Activated CD8-positive, alpha-beta memory T cell treated with anti-CD3 and anti-CD28 coated beads, Interleukin-2, amount 50 U/mL, for 24 hours (primary cell): ENCODE measurements around the gene SCAMP1.
"Not testable (repeated sequence)": the region's sequence is repeated elsewhere in the genome, so short reads cannot be mapped to it uniquely, and the experiment has no call there.

ENCODE experiments used
- DNase-seq: peaks from one replicate; pipeline ENCODE4 v3.0.0-alpha.2; 2020; ENCODE audit errors: extremely low read depth

SCAMP1 gene, protein sequence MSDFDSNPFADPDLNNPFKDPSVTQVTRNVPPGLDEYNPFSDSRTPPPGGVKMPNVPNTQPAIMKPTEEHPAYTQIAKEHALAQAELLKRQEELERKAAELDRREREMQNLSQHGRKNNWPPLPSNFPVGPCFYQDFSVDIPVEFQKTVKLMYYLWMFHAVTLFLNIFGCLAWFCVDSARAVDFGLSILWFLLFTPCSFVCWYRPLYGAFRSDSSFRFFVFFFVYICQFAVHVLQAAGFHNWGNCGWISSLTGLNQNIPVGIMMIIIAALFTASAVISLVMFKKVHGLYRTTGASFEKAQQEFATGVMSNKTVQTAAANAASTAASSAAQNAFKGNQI

DNA sequence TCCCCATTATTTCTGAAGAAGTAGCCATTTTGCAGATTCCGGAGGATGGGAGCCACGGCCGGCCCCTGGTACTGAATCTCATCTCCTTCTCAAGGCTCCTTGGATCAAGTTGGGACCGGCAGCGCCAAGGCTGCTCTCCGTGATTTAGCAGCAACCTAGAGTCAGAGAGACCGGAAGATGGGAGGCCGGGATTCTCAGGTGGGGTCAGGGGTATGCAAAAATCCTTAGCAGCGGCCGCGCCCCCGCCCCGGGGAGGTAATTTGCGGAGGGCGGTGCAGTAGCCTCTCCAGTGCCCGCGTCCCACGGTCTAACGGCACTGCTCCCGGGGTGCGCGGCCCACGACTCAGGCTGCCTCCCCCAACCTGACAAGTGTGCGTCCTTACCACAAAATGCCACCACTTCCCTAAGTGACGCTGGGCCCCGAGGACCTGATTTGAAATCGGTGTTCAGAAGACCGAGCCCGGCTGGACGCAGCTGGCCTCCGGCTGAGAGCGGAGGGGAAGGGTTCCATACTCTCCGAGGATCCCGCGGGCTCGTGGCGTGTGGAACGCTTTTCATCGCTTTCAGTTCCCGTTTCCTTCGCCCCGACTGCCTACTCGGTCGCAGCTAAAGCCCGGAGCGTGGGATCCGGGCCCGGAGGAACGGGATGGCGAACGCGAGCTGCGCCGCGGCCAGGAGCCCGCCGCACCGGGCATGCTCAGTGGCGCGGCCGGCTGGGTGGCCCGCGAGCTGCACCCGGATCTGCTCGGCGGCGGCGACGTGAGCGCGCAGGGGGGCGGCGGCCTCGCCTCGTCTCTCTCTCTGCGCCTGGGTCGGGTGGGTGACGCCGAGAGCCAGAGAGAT lies at the start of gene SCAMP1:
Gene SCAMP1, plus strand, starts transcription at position 787 of the 843 bp plus-strand sequence. Its CDS starts 55 bp downstream, at position 842.
- DNase-seq: peak; percentile 79

DNA sequence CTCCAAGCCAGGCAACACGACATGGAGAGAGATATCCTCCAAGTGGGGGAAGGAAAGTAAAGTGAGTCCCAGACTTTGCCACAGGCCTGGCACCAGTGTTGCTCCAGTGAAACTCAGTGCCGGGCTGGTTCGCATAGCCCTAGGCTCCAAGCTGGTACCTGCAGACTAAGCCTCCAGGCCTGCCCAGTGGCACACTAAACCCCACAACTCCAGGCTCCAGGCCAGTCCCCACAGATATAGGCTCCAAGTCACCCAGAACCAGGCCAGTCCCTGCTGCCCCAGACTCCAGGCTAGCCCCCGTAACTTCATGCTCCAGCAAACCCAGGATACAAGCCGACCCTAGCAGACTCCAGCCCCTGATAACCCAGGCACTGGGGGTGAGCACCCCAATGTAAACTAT lies 42.9 kb upstream of the SCAMP1 start:
- no peak for DNase-seq

DNA sequence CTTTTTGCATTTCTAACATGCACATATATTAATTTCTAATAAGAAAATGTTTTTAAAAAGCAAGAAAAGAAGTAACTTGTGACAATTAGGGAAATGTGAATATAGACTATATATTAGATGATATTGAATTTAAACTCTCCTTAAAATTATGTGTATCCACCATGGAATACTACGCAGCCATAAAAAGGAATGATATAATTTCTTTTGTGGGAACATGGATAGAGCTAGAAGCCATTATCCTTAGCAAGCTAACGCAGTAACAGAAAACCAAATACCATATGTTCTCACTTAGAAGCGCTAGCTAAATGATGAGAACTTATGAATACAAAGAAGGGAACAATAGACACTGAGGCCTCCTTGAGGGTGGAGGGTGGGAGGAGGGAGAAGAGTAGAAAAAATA lies 42.1 kb upstream of the SCAMP1 start:
- no peak for DNase-seq

DNA sequence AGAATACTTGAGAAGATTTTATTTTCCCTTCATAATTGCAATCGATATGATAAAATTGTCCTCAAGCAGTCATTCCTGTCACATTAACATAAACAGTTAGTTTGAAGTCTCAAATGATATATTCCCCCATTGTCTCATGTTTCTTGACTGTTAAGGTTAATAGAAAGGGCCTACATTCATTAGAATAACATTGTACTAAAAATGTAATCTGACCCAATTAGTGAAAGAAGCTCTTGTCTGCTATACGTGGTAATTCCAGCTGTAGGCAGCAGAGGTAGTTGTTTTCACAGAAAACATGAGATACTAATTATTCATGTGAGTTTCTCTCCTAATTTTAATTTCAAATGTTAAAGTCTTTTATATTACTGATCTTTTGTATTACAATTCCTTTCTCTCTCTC lies 40.0 kb upstream of the SCAMP1 start:
- DNase-seq: no peak

DNA sequence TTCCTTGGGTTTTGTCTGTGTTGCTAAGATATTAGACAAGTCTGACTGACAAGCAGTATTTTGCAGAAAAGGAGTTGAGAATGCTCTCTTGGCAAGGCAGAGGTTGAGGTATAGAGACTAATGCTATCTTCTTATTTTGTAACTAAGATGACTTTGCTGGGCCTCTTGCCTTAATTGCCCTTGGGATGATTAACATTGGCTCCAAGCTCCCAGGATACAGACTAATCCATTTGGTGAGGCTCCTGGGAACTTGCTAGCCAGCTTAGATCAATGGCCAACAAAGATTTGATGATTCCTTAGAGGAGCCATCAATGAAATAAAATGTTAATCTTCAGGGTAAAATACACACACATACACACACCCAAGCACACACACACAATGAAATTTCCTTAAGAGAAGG lies 37.2 kb upstream of the SCAMP1 start:
- no peak for DNase-seq

DNA sequence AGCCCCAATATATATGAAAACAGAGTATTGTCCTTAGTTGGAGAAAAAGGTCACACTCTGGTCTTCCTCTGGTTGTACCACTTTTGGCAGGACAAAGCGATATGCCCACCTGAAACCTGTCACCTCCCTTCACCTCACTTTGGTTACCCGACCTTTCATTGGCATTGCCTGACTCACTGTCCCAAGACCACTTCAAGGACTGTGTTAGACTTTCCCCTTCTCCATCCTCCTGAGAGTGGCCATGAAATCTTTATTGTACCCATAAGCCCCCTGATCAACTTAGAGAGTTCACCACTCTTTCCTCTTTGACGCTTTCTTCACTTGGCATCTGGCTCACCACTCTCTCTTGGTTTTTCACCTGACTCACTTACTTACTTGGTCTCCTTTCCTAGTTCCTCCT lies 33.5 kb upstream of the SCAMP1 start:
- no peak for DNase-seq

DNA sequence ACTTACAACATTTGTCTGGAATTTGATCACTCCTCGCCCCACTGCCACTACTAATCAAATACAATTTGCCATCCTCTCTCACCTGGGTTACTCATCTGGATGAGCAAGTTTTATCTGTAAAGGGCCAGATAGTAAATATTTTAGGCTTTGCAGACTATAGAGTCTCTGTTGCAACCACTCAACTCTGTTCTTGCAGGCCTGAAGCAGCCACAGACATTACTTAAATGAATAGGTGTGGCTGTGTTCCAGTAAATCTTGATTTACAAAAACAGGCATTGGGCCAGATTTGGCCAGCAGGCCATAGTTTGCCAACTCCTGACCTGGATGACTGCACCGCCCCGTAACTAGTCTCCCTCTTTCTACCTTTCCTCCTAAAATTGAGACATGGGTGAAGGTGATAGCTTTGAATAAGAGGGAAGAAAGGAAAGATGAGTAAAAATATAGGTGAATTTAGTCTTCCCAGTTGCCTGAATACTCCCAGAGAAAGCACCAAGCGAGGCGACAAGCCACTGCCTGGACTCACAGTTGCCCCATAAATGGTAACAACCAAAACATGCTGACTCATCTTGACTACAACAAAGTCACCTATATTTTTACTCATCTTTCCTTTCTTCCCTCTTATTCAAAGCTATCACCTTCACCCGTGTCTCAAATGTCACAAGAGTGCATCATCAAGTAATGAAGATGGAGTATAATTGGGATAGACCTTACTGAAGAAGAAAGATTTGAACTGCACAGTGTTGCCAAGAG lies 32.5 kb upstream of the SCAMP1 start:
- DNase-seq: no peak

DNA sequence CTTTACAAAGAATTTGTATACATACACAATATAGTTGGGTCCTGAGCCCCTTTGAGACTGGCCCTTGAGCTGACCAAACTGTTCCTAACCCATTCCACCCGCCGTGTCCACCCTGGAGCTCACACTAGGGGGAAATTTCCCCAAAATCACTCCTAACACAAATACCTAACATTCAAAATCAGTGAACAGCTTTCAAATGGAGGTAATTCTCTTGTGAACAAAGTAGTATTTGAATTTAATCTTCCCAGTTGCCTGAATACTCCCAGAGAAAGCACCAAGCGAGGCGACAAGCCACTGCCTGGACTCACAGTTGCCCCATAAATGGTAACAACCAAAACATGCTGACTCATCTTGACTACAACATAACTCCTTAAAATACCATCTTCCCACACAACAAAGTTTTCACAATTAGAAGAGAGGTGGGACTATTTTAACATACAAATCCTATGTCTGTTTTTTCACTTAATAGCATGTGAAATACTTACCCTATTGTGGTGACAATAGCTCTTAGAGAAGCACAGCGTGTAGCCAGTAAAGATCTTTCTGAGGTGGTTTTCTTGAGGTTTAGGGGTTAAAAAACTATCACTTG lies 31.7 kb upstream of the SCAMP1 start:
- no peak for DNase-seq

DNA sequence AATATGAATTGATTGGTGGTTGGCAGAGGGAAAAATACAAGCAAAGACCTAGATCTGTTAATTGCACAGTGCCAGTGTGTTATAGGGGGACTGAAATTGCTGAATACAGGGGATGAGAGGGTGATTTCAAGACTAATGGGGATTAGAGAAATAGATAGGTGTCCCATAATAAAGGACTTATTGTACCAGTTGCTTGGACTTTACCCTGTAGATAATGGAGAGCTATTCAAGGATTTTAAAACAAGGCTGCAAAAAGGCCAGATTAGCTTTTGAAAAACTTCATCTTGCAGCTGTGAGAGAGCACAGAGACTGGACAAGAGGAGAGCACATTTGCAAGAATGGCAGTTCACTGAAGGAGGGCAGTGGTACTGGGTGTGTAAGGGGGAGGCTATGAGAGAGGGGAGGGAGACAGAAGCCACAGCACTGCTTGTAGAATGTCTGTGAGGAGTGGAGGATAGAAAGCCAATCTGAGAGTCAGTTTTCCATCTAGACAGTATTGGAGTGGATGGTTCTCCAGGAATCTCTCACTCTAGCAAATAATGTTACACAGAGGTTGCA lies 28.8 kb upstream of the SCAMP1 start:
- no peak for DNase-seq

DNA sequence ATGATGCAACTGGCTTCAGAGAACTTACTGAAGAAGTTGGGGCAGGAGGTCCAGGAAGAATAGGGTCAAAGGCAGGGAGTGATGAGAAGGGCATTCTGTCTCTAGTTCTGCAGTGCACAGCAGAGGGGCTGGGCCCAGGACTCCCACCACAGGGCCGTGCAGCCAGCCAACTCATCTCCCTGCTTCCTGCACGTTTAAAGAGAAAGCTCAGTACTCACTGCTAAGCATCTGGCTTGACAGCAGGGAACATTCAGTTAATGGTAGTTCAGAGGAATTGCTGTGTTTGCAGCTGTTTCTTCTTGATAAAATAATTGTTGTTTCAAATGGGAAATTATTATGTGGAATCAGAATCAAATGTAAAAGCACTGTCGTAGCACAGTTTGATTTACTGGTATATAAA lies 25.6 kb upstream of the SCAMP1 start:
- no peak for DNase-seq

DNA sequence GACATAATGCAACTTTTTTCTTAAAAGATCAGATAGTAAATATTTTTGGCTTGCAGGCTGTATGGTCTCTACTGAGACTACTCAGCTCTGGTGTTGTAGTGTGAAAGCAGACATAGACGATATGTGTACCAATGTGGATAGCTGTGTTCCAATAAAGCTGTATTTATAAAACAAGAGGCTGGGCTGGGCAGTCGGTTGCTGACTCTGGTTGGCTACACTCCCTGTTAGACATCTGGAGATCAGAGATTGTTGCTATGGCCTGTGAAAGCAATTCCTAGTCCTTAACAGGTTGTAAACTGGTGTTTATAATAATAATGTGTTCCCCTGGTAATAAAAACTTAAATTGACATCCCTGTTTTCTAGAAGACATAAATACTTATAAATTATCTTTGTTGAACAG lies 24.4 kb upstream of the SCAMP1 start:
- DNase-seq: no peak

DNA sequence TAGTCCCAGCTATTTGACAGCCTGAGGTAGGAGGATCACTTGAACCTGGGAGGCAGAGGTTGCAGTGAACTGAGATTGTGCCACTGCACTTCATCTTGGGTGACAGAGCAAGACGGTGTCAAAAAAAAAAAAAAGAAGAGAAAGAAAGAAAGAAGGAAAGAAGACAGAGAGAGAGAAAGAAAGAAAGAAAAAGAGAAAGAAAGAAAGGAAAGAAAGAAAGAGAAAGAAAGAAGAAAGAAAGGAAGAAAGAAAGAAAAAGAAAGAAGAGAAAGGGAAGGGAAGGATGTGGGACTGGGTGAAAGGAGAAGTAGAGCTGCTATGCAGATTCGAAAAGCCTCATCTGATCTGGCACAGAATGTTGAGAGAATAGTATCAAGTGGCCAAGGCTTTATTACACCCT lies 23.7 kb upstream of the SCAMP1 start:
- DNase-seq: no peak

DNA sequence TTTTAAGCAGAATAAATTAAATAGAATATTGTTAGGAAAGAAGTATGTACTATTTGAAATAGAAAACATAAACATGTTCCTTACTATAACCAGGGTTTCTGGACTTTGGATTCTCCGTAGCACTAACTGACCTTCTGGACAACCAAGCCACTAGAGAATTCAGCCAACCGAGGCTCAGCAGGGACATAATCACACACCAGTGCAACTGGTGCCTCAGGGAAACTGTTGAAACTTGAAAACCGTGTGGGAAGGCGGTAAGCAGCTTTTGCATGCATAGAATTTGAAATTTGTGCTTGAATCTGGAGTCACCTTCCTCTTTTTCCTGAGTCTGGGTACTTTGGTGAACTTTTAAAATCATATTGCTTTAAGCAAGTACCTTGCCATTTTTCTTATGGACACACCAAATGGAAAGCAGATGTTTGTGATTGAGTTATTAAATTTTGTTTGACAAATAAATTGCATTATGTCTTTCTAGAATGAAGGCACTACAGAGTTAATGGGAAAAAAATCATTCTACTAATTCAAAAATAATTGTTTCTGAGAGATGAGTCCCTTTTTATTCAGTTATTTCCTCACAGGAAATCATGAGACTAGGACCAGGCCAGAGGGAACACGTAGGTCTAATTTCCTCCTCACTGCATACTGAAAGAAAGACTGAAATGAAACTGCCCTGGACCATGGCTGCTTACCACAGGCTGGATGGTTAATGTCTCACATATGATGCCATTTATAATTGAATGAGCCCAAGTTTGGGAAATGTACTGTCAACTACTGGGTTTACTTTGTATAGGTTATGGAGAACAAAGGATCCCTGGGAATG lies 20.6 kb upstream of the SCAMP1 start:
- DNase-seq: no peak

DNA sequence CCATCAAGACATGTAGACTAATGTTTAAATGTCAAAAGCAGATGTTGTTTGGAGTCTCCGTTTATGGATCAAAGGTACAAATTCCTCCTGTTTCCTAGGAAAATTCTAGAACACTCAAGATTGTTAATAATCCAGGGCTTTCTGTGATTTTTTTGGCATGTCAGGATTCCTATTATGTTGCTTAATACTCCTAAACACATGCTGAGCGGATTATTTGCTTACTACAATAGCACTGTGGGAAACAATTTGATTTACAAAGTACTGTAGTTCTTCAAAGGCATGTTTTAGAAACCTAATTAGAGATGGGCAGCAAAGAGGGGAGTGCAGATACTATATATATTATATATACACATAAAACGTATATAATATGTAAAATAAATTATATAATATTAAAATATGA lies 19.0 kb upstream of the SCAMP1 start:
- DNase-seq: no peak

DNA sequence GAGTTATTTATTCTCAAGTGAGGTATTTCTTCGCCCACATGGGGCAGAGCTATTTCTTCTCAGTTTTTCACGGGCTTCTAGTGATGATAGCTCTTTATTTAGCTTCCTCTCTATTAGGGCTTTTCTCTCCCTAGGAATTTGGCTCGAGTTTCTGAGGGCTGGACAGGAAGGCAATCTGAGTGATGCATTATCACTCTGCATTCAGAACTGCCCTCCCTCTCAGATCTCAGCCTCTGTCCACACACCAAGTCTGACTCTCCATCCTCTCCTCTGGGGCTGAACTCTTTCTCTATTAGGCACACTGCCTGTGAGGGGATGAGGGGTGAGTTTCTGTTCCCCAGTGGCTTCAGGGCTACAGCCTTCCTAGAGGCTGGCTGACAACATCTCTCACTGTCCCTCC lies 14.9 kb upstream of the SCAMP1 start:
- no peak for DNase-seq

DNA sequence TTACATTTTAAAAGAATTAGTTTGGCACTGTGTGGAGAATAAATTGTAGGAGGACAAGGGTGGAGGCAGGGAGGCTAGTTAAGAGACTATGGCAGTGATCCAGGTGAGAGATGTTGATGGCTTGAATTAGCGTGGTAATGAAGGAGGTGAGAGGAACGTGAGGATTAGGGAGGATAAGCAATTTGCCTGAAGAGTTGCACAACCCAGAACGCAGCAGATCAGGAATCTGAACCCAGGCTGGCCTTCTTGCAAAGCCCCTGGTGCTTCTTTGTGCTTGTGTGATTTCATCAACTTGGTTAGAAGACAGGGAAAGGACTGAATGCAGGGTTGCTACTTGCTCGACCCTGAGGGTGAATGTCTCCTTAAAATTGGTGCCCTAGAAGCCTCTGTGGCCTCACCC lies 6.9 kb upstream of the SCAMP1 start:
- DNase-seq: no peak

DNA sequence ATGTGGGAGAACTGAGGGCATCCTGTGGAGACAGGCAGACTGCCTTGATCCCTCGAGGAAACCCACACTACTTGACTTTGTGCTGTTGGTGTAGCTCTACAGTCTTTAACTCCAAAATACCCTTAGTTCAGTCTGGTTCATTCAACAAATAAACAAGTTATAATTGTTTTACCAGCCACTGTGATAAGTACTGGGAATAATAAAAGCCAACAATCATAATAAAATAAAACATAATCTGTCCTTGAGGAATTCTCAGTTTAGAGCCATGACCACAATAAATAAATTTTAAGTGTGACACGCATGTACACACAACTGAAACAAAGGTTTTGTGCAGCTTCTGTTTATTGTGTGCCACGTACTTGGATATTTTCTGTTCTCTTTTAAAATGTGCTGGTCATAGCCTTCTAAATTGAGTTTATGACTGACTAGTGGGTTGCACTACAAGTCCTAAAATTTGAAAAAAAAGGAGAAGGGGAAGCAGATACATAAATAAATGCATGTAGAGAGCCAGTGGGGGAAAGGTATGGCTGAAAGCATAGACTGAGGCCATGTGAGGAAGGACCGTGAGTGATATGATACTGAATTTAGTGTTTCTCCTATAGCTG lies 6.2 kb upstream of the SCAMP1 start:
- no peak for DNase-seq

DNA sequence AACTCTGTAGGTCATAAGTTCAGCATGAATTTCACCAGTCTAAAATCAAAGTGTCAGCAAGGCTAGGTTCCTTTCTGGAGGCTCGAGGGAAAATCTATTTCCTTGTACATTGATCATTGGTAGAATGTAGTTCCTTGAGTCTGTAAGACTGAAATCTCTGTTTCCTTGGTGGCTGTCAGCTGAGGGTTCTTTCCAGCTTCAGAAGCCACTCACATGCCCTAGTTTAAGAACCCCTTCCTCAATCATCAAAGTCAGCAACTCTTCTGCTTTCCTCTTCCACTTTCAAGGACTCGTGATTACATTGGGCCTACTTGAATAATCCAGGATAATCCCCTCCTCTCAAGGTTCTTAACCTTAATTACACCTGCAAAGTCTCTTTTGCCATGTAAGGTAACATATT lies 4.9 kb upstream of the SCAMP1 start:
- DNase-seq: no peak

DNA sequence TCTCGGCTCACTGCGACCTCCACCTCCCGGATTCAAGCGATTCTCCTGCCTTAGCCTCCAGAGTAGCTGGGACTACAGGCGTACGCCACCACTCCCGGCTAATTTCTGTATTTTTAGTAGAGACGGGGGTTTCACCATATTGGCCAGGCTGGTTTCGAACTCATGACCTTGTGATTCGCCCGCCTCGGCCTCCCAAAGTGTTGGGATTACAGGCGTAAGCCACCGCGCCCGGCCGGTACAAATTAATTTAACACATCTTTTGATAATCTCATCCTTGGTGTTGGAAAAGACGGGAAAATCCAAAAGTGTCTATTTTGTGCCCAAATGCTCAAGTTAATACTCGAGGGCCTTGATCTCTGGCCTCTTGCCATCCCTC lies 974 bp upstream of the SCAMP1 start:
- DNase-seq: not testable (repeated sequence)

DNA sequence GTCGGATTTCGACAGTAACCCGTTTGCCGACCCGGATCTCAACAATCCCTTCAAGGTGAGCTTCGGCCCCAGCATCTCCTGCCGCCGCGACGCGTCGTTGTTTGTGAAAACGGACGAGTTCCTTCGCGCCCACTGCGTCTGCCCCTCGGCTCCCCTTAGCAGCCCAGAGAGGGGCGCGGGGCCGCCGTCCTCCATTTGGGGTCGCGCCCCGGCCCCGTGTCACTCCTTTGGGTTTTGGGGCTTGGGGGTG lies 182 bp downstream of the SCAMP1 start:
- DNase-seq: no peak
